ENCODE results near the gene P2RY2. TPM values are rescaled to one million over a fixed set of nuclear protein-coding genes. Genes with fewer than 3 reads are reported as not detected.

P2RY2 gene
- polyA plus RNA-seq, 1 donor from 2014 or later = not detected

- Histone ChIP-seq H3K27me3 (ENCODE audit: insufficient read depth, low read depth, low read length) (peaks cover 4% of the 10 kb centered on the region), H3K79me2 (replicated peaks; ENCODE audit: insufficient read depth, low read length) (no peaks in the 10 kb centered on the region), H2AFZ (ENCODE audit: low read depth, low read length) (no peak overlapping the region), H3K9me2 (ENCODE audit: insufficient read depth, low read length) (no peaks in the 10 kb centered on the region), H3K36me3 (ENCODE audit: insufficient read depth, low read length) (no peaks in the 10 kb centered on the region), H4K20me1 (ENCODE audit: insufficient read depth) (no peaks in the 10 kb centered on the region), H3K9me3 (ENCODE audit: low read length) (no peaks in the 10 kb centered on the region), H3K9ac (ENCODE audit: low read length) (no peak overlapping the region), H3K4me2 (ENCODE audit: low read length) (no peak overlapping the region), H3K4me3 (ENCODE audit: low read length) (no peak overlapping the region), H3K27ac (ENCODE audit: low read length) (no peak overlapping the region), H3F3A (ENCODE audit: insufficient read depth, low read length, poor library complexity, severe bottlenecking) (no peaks in the 10 kb centered on the region)
- TF ChIP-seq EZH2 (IDR thresholded peaks at IDR 0.05; ENCODE audit: borderline replicate concordance, insufficient read depth, low read length, poor library complexity, severe bottlenecking) (no peak), REST (IDR thresholded peaks at IDR 0.05; ENCODE audit: borderline replicate concordance) (no peak), CTCF (IDR thresholded peaks at IDR 0.05; ENCODE audit: poor library complexity, severe bottlenecking) (no peak), EP300 (conservative IDR thresholded peaks at IDR 0.05; ENCODE audit: poor library complexity, severe bottlenecking) (no peak)
Measured at GRCh38 chr11:73267906-73268540, 49.9 kb downstream of the P2RY2 start.

- H3K4me2 ChIP-seq (ENCODE audit: low read length) = no peak overlapping the region
- H3K4me3 ChIP-seq (ENCODE audit: low read length) = no peak overlapping the region
- no peak overlapping the region for H3K27ac ChIP-seq (ENCODE audit: low read length)
- no peak overlapping the region for H3K9ac ChIP-seq (ENCODE audit: low read length)
- H3K9me2 ChIP-seq (ENCODE audit: insufficient read depth, low read length) = no peaks in the 10 kb centered on the region
- H2AFZ ChIP-seq (ENCODE audit: low read depth, low read length) = no peak overlapping the region
- TF ChIP-seq POLR2AphosphoS5 (IDR thresholded peaks at IDR 0.05) (no peak), REST (IDR thresholded peaks at IDR 0.05; ENCODE audit: borderline replicate concordance) (no peak), RAD21 (conservative IDR thresholded peaks at IDR 0.05) (no peak), CTCF (IDR thresholded peaks at IDR 0.05; ENCODE audit: poor library complexity, severe bottlenecking) (no peak), EP300 (conservative IDR thresholded peaks at IDR 0.05; ENCODE audit: poor library complexity, severe bottlenecking) (no peak), SMC3 (conservative IDR thresholded peaks at IDR 0.05; ENCODE audit: poor library complexity) (no peak)
- H4K20me1 ChIP-seq (ENCODE audit: insufficient read depth) = no peaks in the 10 kb centered on the region
- no peaks in the 10 kb centered on the region for H3F3A ChIP-seq (ENCODE audit: insufficient read depth, low read length, poor library complexity, severe bottlenecking)
- no peaks in the 10 kb centered on the region for H3K9me3 ChIP-seq (ENCODE audit: low read length)
- no peaks in the 10 kb centered on the region for H3K36me3 ChIP-seq (ENCODE audit: insufficient read depth, low read length)
- H3K27me3 ChIP-seq (ENCODE audit: insufficient read depth, low read depth, low read length) = peaks cover 4% of the 10 kb centered on the region
- no peaks in the 10 kb centered on the region for H3K79me2 ChIP-seq (replicated peaks; ENCODE audit: insufficient read depth, low read length)
Measured at GRCh38 chr11:73268671-73269271, 50.7 kb downstream of the P2RY2 start.
